Astrocyte (in vitro differentiated cells and primary cell): ENCODE data around the gene TENT5C. TPM values are rescaled to one million over a fixed set of nuclear protein-coding genes. Genes with fewer than 3 reads are reported as not detected.

Experiments used
- DNase-seq: peaks from one replicate; pipeline ENCODE4 v3.0.0-alpha.2; 2010; ENCODE audit warnings: low read depth
- FAIRE-seq: peaks from 2 replicates; lab custom pipeline; 2011; peaks lifted over from hg19 to GRCh38; lab: Jason Lieb, UNC
- H2AFZ ChIP-seq: 2 replicates; pipeline ENCODE4 v1.6.0; 2012; ENCODE audit warnings: low read depth, low read length, inconsistent platforms
- H3K27ac ChIP-seq: 2 replicates; pipeline ENCODE4 v1.5.1; 2011; ENCODE audit warnings: low read depth, low read length, inconsistent platforms
- H3K27me3 ChIP-seq: 2 replicates; pipeline ENCODE4 v1.6.0; 2011; ENCODE audit warnings: low read length, inconsistent platforms; ENCODE audit not compliant: insufficient read depth
- H3K36me3 ChIP-seq: 2 replicates; pipeline ENCODE4 v1.5.1; 2011; ENCODE audit warnings: low read length, inconsistent platforms; ENCODE audit not compliant: insufficient read depth
- H3K4me1 ChIP-seq: 2 replicates; pipeline ENCODE4 v1.5.1; 2011; ENCODE audit warnings: low read length, inconsistent platforms; ENCODE audit not compliant: insufficient read depth
- H3K4me2 ChIP-seq: 2 replicates; pipeline ENCODE4 v1.6.0; 2012; ENCODE audit warnings: low read length, inconsistent platforms
- H3K4me3 ChIP-seq: 2 replicates; pipeline ENCODE4 v1.5.1; 2011; ENCODE audit warnings: low read depth, mild to moderate bottlenecking, low read length, inconsistent platforms; ENCODE audit not compliant: insufficient read depth
- H3K79me2 ChIP-seq: 2 replicates; pipeline ENCODE4 v1.6.0; 2012; ENCODE audit warnings: mild to moderate bottlenecking, low read length, inconsistent platforms; ENCODE audit not compliant: insufficient read depth
- H3K9ac ChIP-seq: 2 replicates; pipeline ENCODE4 v1.6.0; 2012; ENCODE audit warnings: mild to moderate bottlenecking, low read length, inconsistent platforms
- H3K9me3 ChIP-seq: 2 replicates; pipeline ENCODE4 v1.5.1; 2012; ENCODE audit warnings: low read depth, mild to moderate bottlenecking, low read length, inconsistent platforms; ENCODE audit not compliant: insufficient read depth
- H4K20me1 ChIP-seq: 2 replicates; pipeline ENCODE4 v1.6.0; 2012; ENCODE audit warnings: low read length, inconsistent platforms; ENCODE audit not compliant: insufficient read depth
- H3K27ac Mint-ChIP-seq: one replicate; pipeline ENCODE4 v1.8.0; 2021; ENCODE audit warnings: mild to moderate bottlenecking, mixed read lengths; ENCODE audit not compliant: unreplicated experiment
- H3K27me3 Mint-ChIP-seq: one replicate; pipeline ENCODE4 v1.8.0; 2021; ENCODE audit warnings: low read depth, mixed read lengths; ENCODE audit not compliant: unreplicated experiment
- H3K36me3 Mint-ChIP-seq: one replicate; pipeline ENCODE4 v1.8.0; 2021; ENCODE audit warnings: low read depth, mixed read lengths; ENCODE audit not compliant: unreplicated experiment
- H3K4me1 Mint-ChIP-seq: one replicate; pipeline ENCODE4 v1.8.0; 2021; ENCODE audit warnings: low read depth, mixed read lengths; ENCODE audit not compliant: unreplicated experiment
- H3K4me3 Mint-ChIP-seq: one replicate; pipeline ENCODE4 v1.8.0; 2021; ENCODE audit warnings: mild to moderate bottlenecking, moderate library complexity, mixed read lengths; ENCODE audit not compliant: unreplicated experiment
- H3K9me3 Mint-ChIP-seq: one replicate; pipeline ENCODE4 v1.8.0; 2021; ENCODE audit warnings: mild to moderate bottlenecking, mixed read lengths; ENCODE audit not compliant: unreplicated experiment
- EZH2 ChIP-seq: IDR thresholded peaks from 2 replicates; pipeline ENCODE4 v1.6.1; 2012; ENCODE audit warnings: mild to moderate bottlenecking, low read length, inconsistent platforms; ENCODE audit not compliant: insufficient read depth
- total RNA-seq: library from RNA; stranded (reverse); gene quantifications from 2 replicates; pipeline ENCODE4 v1.2.1, GENCODE V29; 2021
- TF ChIP-seq, protein P1 (sequence below): IDR thresholded peaks from 2 replicates; pipeline ENCODE4 v1.5.1; 2011; ENCODE audit warnings: low read depth, mild to moderate bottlenecking, inconsistent platforms, low read length, moderate library complexity; ENCODE audit not compliant: insufficient read depth

The TENT5C gene
- total RNA-seq, 1 donor from 2014 or later, result 0.77 TPM

DNA sequence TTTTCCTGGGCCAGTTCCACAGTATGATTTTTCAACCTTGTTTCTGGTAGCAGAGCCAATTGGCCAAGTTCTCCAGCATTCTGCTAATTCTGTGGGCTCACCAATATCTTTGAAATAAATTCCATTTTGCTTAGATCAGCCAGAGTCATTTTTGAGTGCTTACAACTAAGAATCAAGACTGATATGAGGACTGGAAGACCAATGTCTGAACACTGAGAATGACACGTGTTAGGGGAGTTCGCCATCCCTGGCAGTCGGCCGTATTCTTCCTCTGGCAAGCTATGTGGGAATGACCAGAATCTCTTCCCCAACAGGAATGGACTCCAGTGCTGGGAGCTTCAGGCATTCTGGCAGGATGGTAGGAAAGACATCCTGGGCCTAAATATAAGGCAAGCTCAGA, 4.9 kb upstream of the TENT5C start:
- no peak overlapping the region for H3K27ac ChIP-seq
- no peak overlapping the region for H3K4me3 Mint-ChIP-seq
- H3K9me3 Mint-ChIP-seq, result no peaks in the 10 kb centered on the region
- H3K4me1 ChIP-seq, result no peaks in the 10 kb centered on the region
- H3K4me1 Mint-ChIP-seq, result no peaks in the 10 kb centered on the region
- H3K79me2 ChIP-seq, result no peaks in the 10 kb centered on the region
- H2AFZ ChIP-seq, result no peak overlapping the region
- H3K27ac Mint-ChIP-seq, result no peak overlapping the region
- H4K20me1 ChIP-seq, result no peaks in the 10 kb centered on the region
- peak; percentile 87 for DNase-seq
- TF ChIP-seq, protein P1, sequence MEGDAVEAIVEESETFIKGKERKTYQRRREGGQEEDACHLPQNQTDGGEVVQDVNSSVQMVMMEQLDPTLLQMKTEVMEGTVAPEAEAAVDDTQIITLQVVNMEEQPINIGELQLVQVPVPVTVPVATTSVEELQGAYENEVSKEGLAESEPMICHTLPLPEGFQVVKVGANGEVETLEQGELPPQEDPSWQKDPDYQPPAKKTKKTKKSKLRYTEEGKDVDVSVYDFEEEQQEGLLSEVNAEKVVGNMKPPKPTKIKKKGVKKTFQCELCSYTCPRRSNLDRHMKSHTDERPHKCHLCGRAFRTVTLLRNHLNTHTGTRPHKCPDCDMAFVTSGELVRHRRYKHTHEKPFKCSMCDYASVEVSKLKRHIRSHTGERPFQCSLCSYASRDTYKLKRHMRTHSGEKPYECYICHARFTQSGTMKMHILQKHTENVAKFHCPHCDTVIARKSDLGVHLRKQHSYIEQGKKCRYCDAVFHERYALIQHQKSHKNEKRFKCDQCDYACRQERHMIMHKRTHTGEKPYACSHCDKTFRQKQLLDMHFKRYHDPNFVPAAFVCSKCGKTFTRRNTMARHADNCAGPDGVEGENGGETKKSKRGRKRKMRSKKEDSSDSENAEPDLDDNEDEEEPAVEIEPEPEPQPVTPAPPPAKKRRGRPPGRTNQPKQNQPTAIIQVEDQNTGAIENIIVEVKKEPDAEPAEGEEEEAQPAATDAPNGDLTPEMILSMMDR, result no peak
- TF ChIP-seq EZH2, result no peak
- H3K27me3 Mint-ChIP-seq, result peaks cover 29% of the 10 kb centered on the region
- H3K9me3 ChIP-seq, result no peaks in the 10 kb centered on the region
- H3K36me3 ChIP-seq, result no peaks in the 10 kb centered on the region
- peaks cover 14% of the 10 kb centered on the region for H3K27me3 ChIP-seq
- H3K36me3 Mint-ChIP-seq, result no peaks in the 10 kb centered on the region
- H3K4me3 ChIP-seq, result no peak overlapping the region
- no peak overlapping the region for H3K4me2 ChIP-seq
- FAIRE-seq, result no peak
- no peak overlapping the region for H3K9ac ChIP-seq

DNA sequence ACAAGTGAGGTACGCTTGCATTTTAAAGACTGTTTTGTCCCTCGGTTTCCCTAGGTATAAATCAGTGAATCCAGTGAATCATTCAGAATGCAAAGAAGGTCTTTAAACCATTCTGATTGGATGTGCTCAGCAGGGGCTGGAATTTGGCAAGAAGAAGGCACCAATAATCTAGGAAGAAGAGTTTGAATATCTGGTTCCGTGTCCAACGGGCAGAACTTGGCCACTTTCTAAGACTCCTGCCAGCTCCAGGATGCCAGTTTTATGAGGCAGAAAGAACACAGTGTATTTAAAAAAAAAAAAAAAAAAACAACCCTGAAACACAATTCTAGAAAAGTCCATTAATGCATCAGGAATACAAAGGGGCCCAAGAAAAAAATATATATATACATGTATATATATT, 3.0 kb upstream of the TENT5C start:
- no peaks in the 10 kb centered on the region for H3K36me3 ChIP-seq
- H3K27ac ChIP-seq, result no peak overlapping the region
- H3K4me1 ChIP-seq, result peaks cover 7% of the 10 kb centered on the region
- no peak overlapping the region for H3K4me3 ChIP-seq
- Mint-ChIP-seq H3K9me3 (no peaks in the 10 kb centered on the region), H3K27ac (no peak overlapping the region), H3K36me3 (no peaks in the 10 kb centered on the region), H3K27me3 (peaks cover 29% of the 10 kb centered on the region), H3K4me3 (no peak overlapping the region), H3K4me1 (peaks cover 8% of the 10 kb centered on the region)
- H3K4me2 ChIP-seq, result no peak overlapping the region
- no peaks in the 10 kb centered on the region for H3K79me2 ChIP-seq
- TF ChIP-seq, protein P1, result no peak
- no peak for TF ChIP-seq EZH2
- no peak overlapping the region for H2AFZ ChIP-seq
- DNase-seq (no peak), FAIRE-seq (no peak)
- H4K20me1 ChIP-seq, result no peaks in the 10 kb centered on the region
- no peaks in the 10 kb centered on the region for H3K9me3 ChIP-seq
- no peak overlapping the region for H3K9ac ChIP-seq
- H3K27me3 ChIP-seq, result peaks cover 19% of the 10 kb centered on the region

DNA sequence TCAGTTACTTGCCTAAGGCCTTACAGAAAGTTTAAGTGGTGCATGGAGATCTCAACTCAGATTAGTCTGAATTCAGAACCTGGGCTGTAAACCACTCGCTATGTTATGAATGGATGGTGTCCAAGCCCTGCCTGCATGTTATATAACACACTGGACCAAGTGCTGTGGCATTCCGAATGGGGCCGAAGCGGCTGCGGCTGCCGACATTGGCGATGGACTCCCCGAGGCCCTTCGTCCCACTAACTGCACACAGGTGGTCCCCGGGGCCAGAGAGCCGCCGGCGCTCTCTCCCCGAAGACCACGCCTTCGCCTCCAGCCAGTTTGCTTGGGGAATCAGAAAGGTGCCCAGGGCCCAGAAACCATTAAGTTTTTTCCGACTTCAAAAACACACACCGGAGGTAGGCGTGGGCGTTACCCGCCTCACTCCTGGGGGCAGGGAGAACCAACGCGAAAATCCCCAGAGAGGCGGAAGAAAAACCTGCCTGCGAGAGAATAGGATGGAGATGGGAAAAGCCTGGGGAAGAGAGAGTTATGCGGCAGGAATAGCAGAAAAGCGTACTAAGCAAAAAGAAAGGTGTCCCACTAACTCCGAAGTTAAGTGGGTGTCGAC, 579 bp upstream of the TENT5C start:
- Histone ChIP-seq H3K27me3 (peaks cover 21% of the 10 kb centered on the region), H2AFZ (peak overlapping the region; percentile 95), H3K4me1 (peaks cover 7% of the 10 kb centered on the region), H3K9ac (peak overlapping the region; percentile 81), H3K36me3 (no peaks in the 10 kb centered on the region), H3K27ac (no peak overlapping the region), H3K4me2 (peak overlapping the region; percentile 100), H3K9me3 (no peaks in the 10 kb centered on the region), H3K4me3 (peak overlapping the region; percentile 85), H3K79me2 (no peaks in the 10 kb centered on the region), H4K20me1 (no peaks in the 10 kb centered on the region)
- FAIRE-seq, result no peak
- DNase-seq, result peak; percentile 44
- Mint-ChIP-seq H3K27me3 (peaks cover 37% of the 10 kb centered on the region), H3K4me1 (peaks cover 8% of the 10 kb centered on the region), H3K27ac (peak overlapping the region; percentile 81), H3K9me3 (no peaks in the 10 kb centered on the region), H3K4me3 (peak overlapping the region; percentile 96), H3K36me3 (no peaks in the 10 kb centered on the region)
- TF ChIP-seq, protein P1, result no peak
- TF ChIP-seq EZH2, result no peak
